Esophagus squamous epithelium (tissue), 4 donors: ENCODE data around the gene DLGAP1.

ENCODE experiments used
- POLR2A ChIP-seq, 4 donors: fragments of 450-650 bp; IDR thresholded peaks; one replicate each; pipeline ENCODE4 v1.6.1; 2017; ENCODE audit warnings: antibody characterized with exemption in 4 of 4, mild to moderate bottlenecking in 4 of 4, moderate library complexity in 3 of 4
- TF ChIP-seq, protein P1 (sequence below), 6 experiments: fragments of 450-650 bp in 4 of 6; fragments of 200-600 bp in 2 of 6; sonication (generic) in 2 of 6; IDR thresholded peaks; one replicate each; pipeline ENCODE4 v1.5.1; 2016 to 2019; ENCODE audit warnings: antibody characterized with exemption in 6 of 6, mild to moderate bottlenecking in 4 of 6, moderate library complexity in 4 of 6

DNA sequence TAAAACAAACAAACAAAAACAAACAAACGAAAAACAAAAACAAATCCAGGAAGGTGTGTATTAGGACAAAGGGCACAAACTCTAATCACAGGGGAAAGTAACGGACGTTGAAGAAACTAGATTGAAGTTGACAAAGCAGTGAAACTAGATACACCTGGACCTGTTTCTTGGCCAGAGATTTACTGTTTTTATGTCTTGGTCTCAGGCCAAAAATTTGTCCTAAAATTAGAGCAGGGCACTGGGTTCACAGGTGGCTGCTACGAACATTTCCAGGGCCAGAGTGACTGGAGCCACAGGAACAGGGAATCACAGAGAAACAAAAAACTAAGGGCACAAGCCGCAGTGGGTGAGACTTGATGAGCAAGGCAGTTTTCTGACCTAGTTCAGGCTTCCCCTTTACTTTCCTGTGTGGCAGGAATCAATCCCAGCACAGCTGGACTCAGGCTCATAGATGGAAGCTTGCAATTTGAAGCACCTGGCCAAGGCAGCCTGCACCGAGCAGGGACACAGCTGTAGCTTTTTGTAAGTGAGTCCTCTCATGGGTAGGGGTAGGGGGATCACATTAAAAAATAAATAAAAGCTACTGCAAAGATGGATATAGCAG lies 329.4 kb downstream of the DLGAP1 start:
- TF ChIP-seq, protein P1, sequence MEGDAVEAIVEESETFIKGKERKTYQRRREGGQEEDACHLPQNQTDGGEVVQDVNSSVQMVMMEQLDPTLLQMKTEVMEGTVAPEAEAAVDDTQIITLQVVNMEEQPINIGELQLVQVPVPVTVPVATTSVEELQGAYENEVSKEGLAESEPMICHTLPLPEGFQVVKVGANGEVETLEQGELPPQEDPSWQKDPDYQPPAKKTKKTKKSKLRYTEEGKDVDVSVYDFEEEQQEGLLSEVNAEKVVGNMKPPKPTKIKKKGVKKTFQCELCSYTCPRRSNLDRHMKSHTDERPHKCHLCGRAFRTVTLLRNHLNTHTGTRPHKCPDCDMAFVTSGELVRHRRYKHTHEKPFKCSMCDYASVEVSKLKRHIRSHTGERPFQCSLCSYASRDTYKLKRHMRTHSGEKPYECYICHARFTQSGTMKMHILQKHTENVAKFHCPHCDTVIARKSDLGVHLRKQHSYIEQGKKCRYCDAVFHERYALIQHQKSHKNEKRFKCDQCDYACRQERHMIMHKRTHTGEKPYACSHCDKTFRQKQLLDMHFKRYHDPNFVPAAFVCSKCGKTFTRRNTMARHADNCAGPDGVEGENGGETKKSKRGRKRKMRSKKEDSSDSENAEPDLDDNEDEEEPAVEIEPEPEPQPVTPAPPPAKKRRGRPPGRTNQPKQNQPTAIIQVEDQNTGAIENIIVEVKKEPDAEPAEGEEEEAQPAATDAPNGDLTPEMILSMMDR (IDR thresholded peaks at IDR 0.05), result no peak
- no peak for TF ChIP-seq POLR2A (IDR thresholded peaks at IDR 0.05)
